ENCODE measurements around the gene ARVCF.

ARVCF gene

GRCh38 chr22:19964701-19965386, 51.8 kb downstream of the ARVCF start:
- POLR2A ChIA-PET = interaction anchor here (1.2 kb wide), 1 partner anchor 11 kb away, joined by 3 read pairs; no protein-coding TSS in a partner anchor
- H3K4me3 ChIP-seq (ENCODE audit: low read depth, low read length) = no peak overlapping the region
- TF ChIP-seq ZNF221 (tag by site-specific recombination; IDR thresholded peaks at IDR 0.05; ENCODE audit: borderline replicate concordance) = no peak
- TF ChIP-seq REST (tag by site-specific recombination; IDR thresholded peaks at IDR 0.05) = no peak
- TF ChIP-seq SCRT1 (tag by site-specific recombination; IDR thresholded peaks at IDR 0.05; ENCODE audit: borderline replicate concordance) = no peak
- peak; percentile 9 for TF ChIP-seq ZBTB26 (tag by site-specific recombination; optimal IDR thresholded peaks at IDR 0.05)
- peaks cover under 1% of the 10 kb centered on the region; the same call in 1 of the 2 replicates for H3K4me1 ChIP-seq (ENCODE audit: control insufficient read depth, insufficient read depth, low read length)
- CTCF ChIA-PET = interaction anchor here (0.7 to 12.8 kb wide), 7 partner anchors 10 to 342 kb away, joined by 3 to 150 read pairs (median 4); no protein-coding TSS in a partner anchor
- no peak overlapping the region for H3K27ac ChIP-seq (ENCODE audit: extremely low read depth, low read depth, low read length)
- peaks cover 0 to 63% of the 10 kb centered on the region in 2 experiments; a peak in 1 of 3 replicates for H3K36me3 ChIP-seq (ENCODE audit: control insufficient read depth in 2 of 2, insufficient read depth in 1 of 2, low read length in 2 of 2)
- H3K9me3 ChIP-seq (ENCODE audit: control insufficient read depth, insufficient read depth, low read depth, low read length) = no peaks in the 10 kb centered on the region

- Histone ChIP-seq H3K9me3 (ENCODE audit: control insufficient read depth, insufficient read depth, low read depth, low read length) (no peaks in the 10 kb centered on the region), H3K4me3 (ENCODE audit: low read depth, low read length) (no peak overlapping the region), H3K27ac (ENCODE audit: extremely low read depth, low read depth, low read length) (no peak overlapping the region; the same call in 1 of the 2 replicates), H3K36me3 (ENCODE audit: control insufficient read depth in 2 of 2, insufficient read depth in 1 of 2, low read length in 2 of 2) (peaks cover 0 to 55% of the 10 kb centered on the region in 2 experiments; a peak in 1 of 3 replicates), H3K4me1 (ENCODE audit: control insufficient read depth, insufficient read depth, low read length) (peaks cover 4% of the 10 kb centered on the region; the same call in 1 of the 2 replicates)
- CTCF ChIA-PET = interaction anchor here (0.6 to 12.8 kb wide), 4 partner anchors 17 to 208 kb away, joined by 4 to 150 read pairs (median 4); no protein-coding TSS in a partner anchor
- TF ChIP-seq ZNF121 (tag by site-specific recombination; IDR thresholded peaks at IDR 0.05) = no peak
- no peak for TF ChIP-seq ZSCAN4 (tag by site-specific recombination; IDR thresholded peaks at IDR 0.05)
- TF ChIP-seq ZSCAN18 (tag by site-specific recombination; IDR thresholded peaks at IDR 0.05) = no peak
- no peak for TF ChIP-seq ZNF426 (tag by site-specific recombination; IDR thresholded peaks at IDR 0.05)
- no peak for TF ChIP-seq SALL2 (tag by site-specific recombination; IDR thresholded peaks at IDR 0.05; ENCODE audit: borderline replicate concordance)
- TF ChIP-seq ZNF707 (tag by site-specific recombination; IDR thresholded peaks at IDR 0.05) = no peak
- TF ChIP-seq ZFHX2 (tag by site-specific recombination; conservative IDR thresholded peaks at IDR 0.05) = no peak; the same call in 1 of the 2 replicates
- no peak for TF ChIP-seq ZNF561 (tag by site-specific recombination; IDR thresholded peaks at IDR 0.05; ENCODE audit: borderline replicate concordance)
- TF ChIP-seq ZNF792 (tag by site-specific recombination; IDR thresholded peaks at IDR 0.05) = no peak
- TF ChIP-seq ZNF391 (tag by site-specific recombination; IDR thresholded peaks at IDR 0.05; ENCODE audit: borderline replicate concordance, low read depth) = no peak
- TF ChIP-seq ZNF501 (tag by site-specific recombination; IDR thresholded peaks at IDR 0.05) = no peak
- no peak for TF ChIP-seq ZNF549 (tag by site-specific recombination; IDR thresholded peaks at IDR 0.05)
- POLR2A ChIA-PET = no interaction called here
Measured at GRCh38 chr22:19963863-19964642, 52.6 kb downstream of the ARVCF start.
